OCI-LY3 (cell line): ENCODE results near the gene TSPEAR.

Source experiments
- H2AFZ ChIP-seq: fragments of 200-600, 300-600 bp; shearing (Covaris generic); 2 replicates; pipeline ENCODE4 v1.6.0; 2014; ENCODE audit warnings: antibody characterized with exemption, low read depth, low read length
- H3K27ac ChIP-seq: fragments of 200-600, 300-600 bp; sonication (generic); 2 replicates; pipeline ENCODE4 v1.5.1; 2014; ENCODE audit warnings: mild to moderate bottlenecking, low read length, moderate library complexity, mixed read lengths
- H3K27me3 ChIP-seq: fragments of 200-600, 300-600 bp; sonication (generic); 2 replicates; pipeline ENCODE4 v1.6.1; 2014; ENCODE audit warnings: low read depth, low read length, mixed read lengths
- H3K36me3 ChIP-seq: fragments of 200-600, 300-600 bp; sonication (generic); replicated peaks from 2 replicates; pipeline ENCODE3; 2014; ENCODE audit warnings: low read depth, low read length, mixed read lengths
- H3K4me1 ChIP-seq: fragments of 300-600, 200-600 bp; sonication (generic); 2 replicates; pipeline ENCODE4 v1.6.1; 2014; ENCODE audit warnings: low read length, mixed read lengths
- H3K4me2 ChIP-seq: fragments of 200-600, 300-600 bp; sonication (generic); 2 replicates; pipeline ENCODE4 v1.6.1; 2014; ENCODE audit warnings: low read length, mixed read lengths
- H3K4me3 ChIP-seq: fragments of 300-600, 200-600 bp; sonication (generic); 2 replicates; pipeline ENCODE4 v1.5.1; 2014; ENCODE audit warnings: antibody characterized with exemption, mild to moderate bottlenecking, low read length, moderate library complexity
- H3K79me2 ChIP-seq: fragments of 300-600, 200-600 bp; shearing (Covaris generic); 2 replicates; pipeline ENCODE4 v1.6.1; 2014; ENCODE audit warnings: mild to moderate bottlenecking, low read length, mixed read lengths
- H3K9ac ChIP-seq: fragments of 300-600, 200-600 bp; shearing (Covaris generic); 2 replicates; pipeline ENCODE4 v1.6.0; 2014; ENCODE audit warnings: mild to moderate bottlenecking, low read length, moderate library complexity
- H3K9me3 ChIP-seq: fragments of 200-600, 300-600 bp; shearing (Covaris generic); 2 replicates; pipeline ENCODE4 v1.6.1; 2014; ENCODE audit warnings: low read length, mixed read lengths; ENCODE audit not compliant: insufficient read depth
- H4K20me1 ChIP-seq: fragments of 200-600, 300-600 bp; sonication (generic); 2 replicates; pipeline ENCODE4 v1.6.1; 2016; ENCODE audit warnings: low read length, mixed read lengths; ENCODE audit not compliant: insufficient read depth
- EZH2phosphoT487 ChIP-seq: fragments of 200-600 bp; shearing (Covaris generic); IDR thresholded peaks from 2 replicates; pipeline ENCODE4 v1.6.1; 2018; ENCODE audit warnings: antibody characterized with exemption, mixed run types, low read depth
- TF ChIP-seq, protein P1 (sequence below): fragments of 200-600, 300-600 bp; sonication (generic); IDR thresholded peaks from 2 replicates; pipeline ENCODE4 v1.5.1; 2014; ENCODE audit warnings: antibody characterized with exemption, low read length, low read depth

The TSPEAR gene

DNA sequence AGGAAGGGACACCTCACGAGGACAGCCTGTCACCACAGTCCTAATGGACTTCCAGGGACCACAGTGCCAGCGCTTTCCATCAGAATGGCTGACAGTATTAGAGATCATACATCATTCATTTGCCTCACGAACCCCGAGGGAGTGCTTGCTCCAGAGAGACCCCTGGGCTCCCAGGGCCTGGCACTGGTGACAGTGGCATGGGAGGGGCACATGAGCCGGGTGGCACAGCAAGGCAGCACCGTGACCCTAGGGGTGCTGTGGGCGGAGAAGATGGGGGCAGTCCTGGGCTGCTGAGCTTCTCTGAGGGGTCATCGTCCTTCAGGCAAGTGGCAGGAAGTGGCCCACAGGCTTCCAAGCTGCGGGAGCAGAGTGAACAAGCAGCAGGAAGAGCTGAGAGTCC, 16.4 kb upstream of the TSPEAR start:
- H3K27me3 ChIP-seq: peaks cover 7% of the 10 kb centered on the region
- no peak overlapping the region for H3K9ac ChIP-seq
- H3K4me3 ChIP-seq: no peak overlapping the region
- H3K79me2 ChIP-seq: no peaks in the 10 kb centered on the region
- no peak overlapping the region for H3K27ac ChIP-seq
- no peaks in the 10 kb centered on the region for H3K9me3 ChIP-seq
- TF ChIP-seq, protein P1, sequence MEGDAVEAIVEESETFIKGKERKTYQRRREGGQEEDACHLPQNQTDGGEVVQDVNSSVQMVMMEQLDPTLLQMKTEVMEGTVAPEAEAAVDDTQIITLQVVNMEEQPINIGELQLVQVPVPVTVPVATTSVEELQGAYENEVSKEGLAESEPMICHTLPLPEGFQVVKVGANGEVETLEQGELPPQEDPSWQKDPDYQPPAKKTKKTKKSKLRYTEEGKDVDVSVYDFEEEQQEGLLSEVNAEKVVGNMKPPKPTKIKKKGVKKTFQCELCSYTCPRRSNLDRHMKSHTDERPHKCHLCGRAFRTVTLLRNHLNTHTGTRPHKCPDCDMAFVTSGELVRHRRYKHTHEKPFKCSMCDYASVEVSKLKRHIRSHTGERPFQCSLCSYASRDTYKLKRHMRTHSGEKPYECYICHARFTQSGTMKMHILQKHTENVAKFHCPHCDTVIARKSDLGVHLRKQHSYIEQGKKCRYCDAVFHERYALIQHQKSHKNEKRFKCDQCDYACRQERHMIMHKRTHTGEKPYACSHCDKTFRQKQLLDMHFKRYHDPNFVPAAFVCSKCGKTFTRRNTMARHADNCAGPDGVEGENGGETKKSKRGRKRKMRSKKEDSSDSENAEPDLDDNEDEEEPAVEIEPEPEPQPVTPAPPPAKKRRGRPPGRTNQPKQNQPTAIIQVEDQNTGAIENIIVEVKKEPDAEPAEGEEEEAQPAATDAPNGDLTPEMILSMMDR: no peak
- TF ChIP-seq EZH2phosphoT487: no peak
- no peaks in the 10 kb centered on the region for H3K4me1 ChIP-seq
- no peak overlapping the region for H3K4me2 ChIP-seq
- H3K36me3 ChIP-seq: no peaks in the 10 kb centered on the region
- no peaks in the 10 kb centered on the region for H4K20me1 ChIP-seq
- H2AFZ ChIP-seq: no peak overlapping the region

DNA sequence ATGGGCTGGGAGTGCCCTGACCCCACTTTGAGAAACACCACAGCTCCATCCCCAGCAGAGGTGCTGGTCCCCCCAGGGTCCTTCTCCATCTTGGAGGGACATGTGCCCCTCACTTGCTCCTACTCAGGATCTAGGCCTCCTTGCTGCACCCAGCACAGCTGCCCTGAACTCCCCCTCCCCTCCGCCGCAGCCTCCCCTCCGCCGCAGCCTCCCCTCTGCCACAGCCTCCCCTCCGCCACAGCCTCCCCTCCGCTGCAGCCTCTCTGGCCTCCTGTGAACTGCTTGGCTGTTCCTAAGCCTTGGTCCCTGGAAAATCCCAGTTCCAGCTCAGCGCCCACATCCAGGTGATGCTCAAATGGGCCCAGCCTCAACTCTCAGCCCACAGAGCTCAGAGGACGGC, 15.9 kb upstream of the TSPEAR start:
- Histone ChIP-seq H3K27me3 (peaks cover 7% of the 10 kb centered on the region), H2AFZ (no peak overlapping the region), H3K4me2 (no peak overlapping the region), H3K79me2 (no peaks in the 10 kb centered on the region), H3K9me3 (no peaks in the 10 kb centered on the region), H3K36me3 (no peaks in the 10 kb centered on the region), H3K27ac (no peak overlapping the region), H4K20me1 (no peaks in the 10 kb centered on the region), H3K9ac (no peak overlapping the region), H3K4me1 (no peaks in the 10 kb centered on the region), H3K4me3 (no peak overlapping the region)
- TF ChIP-seq EZH2phosphoT487: no peak
- TF ChIP-seq, protein P1: no peak

DNA sequence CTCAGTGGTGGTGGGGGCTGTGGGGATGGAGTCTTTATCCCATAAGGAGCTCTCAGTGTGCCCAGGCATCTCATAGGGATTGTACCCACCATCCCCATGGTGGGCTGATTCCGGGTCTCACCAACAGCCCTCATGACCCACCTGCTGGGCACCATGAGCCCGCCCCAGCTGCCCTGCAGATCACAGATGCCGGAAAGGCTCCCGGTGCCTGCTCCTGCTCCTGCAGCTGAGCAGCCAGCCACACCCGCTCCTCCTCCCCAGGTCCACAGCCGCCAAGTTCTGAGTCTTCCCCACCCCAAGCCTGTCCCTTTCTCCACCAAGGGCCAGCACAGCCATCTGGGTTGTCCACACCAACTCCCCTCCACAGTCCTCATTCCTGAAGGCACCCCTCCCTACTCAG, 15.5 kb upstream of the TSPEAR start:
- no peaks in the 10 kb centered on the region for H3K79me2 ChIP-seq
- TF ChIP-seq EZH2phosphoT487: no peak
- TF ChIP-seq, protein P1: no peak
- no peak overlapping the region for H3K27ac ChIP-seq
- no peak overlapping the region for H2AFZ ChIP-seq
- no peaks in the 10 kb centered on the region for H3K9me3 ChIP-seq
- no peak overlapping the region for H3K9ac ChIP-seq
- peaks cover 7% of the 10 kb centered on the region; the same call in 1 of the 2 replicates for H3K27me3 ChIP-seq
- H4K20me1 ChIP-seq: no peaks in the 10 kb centered on the region
- no peak overlapping the region for H3K4me3 ChIP-seq
- no peaks in the 10 kb centered on the region for H3K36me3 ChIP-seq
- H3K4me2 ChIP-seq: no peak overlapping the region
- H3K4me1 ChIP-seq: no peaks in the 10 kb centered on the region

DNA sequence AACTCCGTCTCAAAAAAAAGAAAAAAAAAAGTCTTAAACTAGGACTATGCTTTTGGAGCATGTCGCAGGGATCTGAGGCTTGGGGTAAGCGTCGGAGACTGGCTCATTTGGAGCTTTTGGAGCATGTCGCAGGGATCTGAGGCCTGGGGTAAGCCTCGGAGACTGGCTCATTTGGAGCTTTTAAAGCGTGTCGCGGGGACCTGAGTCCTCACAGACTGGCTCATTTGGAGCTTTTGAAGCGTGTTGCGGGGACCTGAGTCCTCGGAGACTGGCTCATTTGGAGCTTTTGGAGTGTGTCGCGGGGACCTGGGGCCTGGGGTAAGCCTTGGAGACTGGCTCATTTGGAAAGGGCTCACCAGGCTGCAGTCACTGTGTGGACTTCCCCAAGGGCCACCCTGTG, 13.6 kb upstream of the TSPEAR start:
- no peak for TF ChIP-seq EZH2phosphoT487
- TF ChIP-seq, protein P1: no peak
- H4K20me1 ChIP-seq: no peaks in the 10 kb centered on the region
- 0 out of 2 replicates have a peak, but pooled peaks cover 3% of the 10 kb centered on the region for H3K27me3 ChIP-seq
- H3K4me2 ChIP-seq: no peak overlapping the region
- H3K79me2 ChIP-seq: no peaks in the 10 kb centered on the region
- no peak overlapping the region for H2AFZ ChIP-seq
- no peaks in the 10 kb centered on the region for H3K4me1 ChIP-seq
- no peaks in the 10 kb centered on the region for H3K36me3 ChIP-seq
- no peak overlapping the region for H3K27ac ChIP-seq
- H3K9me3 ChIP-seq: no peaks in the 10 kb centered on the region
- no peak overlapping the region for H3K4me3 ChIP-seq
- H3K9ac ChIP-seq: no peak overlapping the region
